Measurements from ENCODE around the gene PLEKHA8. TPM values are rescaled to one million over a fixed set of nuclear protein-coding genes. Genes with fewer than 3 reads are reported as not detected.

Gene PLEKHA8
- total and polyA plus RNA-seq, 10 of the 15 experiments (the other 5 are each of a cell fraction or from before 2014, with no cell fraction given), result 1.1 to 13.2 (median 5.7) TPM

- FAIRE-seq, result no peak
- ChIA-PET SMC1A (ENCODE audit: uncharacterized antibody, unreplicated experiment) (interaction anchor here (0.9 to 1.3 kb wide), 4 partner anchors 9 to 30 kb away, joined by 3 read pairs; no protein-coding TSS in a partner anchor), CTCF (interaction anchor here (1.2 kb wide), 1 partner anchor 9 kb away, joined by 4 read pairs; no protein-coding TSS in a partner anchor), RAD21 (ENCODE audit: unreplicated experiment) (no interaction called here), POLR2A (interaction anchor here (0.5 kb wide), 1 partner anchor 92 kb away, joined by 3 read pairs; no protein-coding TSS in a partner anchor)
- intact Hi-C loops (cut with micrococcal nuclease; ENCODE audit: unreplicated experiment) (no loop called here), in situ Hi-C loops (cut with MboI) (no loop called here)
- TF ChIP-seq RUNX3 (IDR thresholded peaks at IDR 0.05; ENCODE audit: low read length), result no peak
- no peak for TF ChIP-seq REST (IDR thresholded peaks at IDR 0.05; ENCODE audit: low read depth, low read length)
- no peak for TF ChIP-seq SMAD1 (IDR thresholded peaks at IDR 0.05; ENCODE audit: low read depth, partially characterized antibody)
- no peak for TF ChIP-seq LARP7 (IDR thresholded peaks at IDR 0.05)
- no peak for TF ChIP-seq CHD4 (IDR thresholded peaks at IDR 0.05)
- TF ChIP-seq TARDBP (IDR thresholded peaks at IDR 0.05; ENCODE audit: borderline replicate concordance), result no peak
- no peak for TF ChIP-seq RBBP5 (conservative IDR thresholded peaks at IDR 0.05)
- TF ChIP-seq CREM (IDR thresholded peaks at IDR 0.05; ENCODE audit: low read depth), result no peak
- no peak for TF ChIP-seq SUZ12 (IDR thresholded peaks at IDR 0.05; ENCODE audit: unreplicated experiment)
- no peak for TF ChIP-seq ZBED1 (IDR thresholded peaks at IDR 0.05; ENCODE audit: borderline replicate concordance)
- H3K27me3 ChIP-seq (replicated peaks in 1 of 2; ENCODE audit: control insufficient read depth in 2 of 2, insufficient read depth in 2 of 2, low read length in 1 of 2), result no peaks in the 10 kb centered on the region; a peak in 1 of 4 replicates
- no peak overlapping the region for H3K4me2 ChIP-seq (ENCODE audit: control insufficient read depth, insufficient read depth)
- H3K9ac ChIP-seq (ENCODE audit: control insufficient read depth, insufficient read depth, low read length), result no peak overlapping the region
- no peak overlapping the region for H2AFZ ChIP-seq (ENCODE audit: control insufficient read depth, low read depth, low read length)
- no peak overlapping the region for H3K4me3 ChIP-seq
- H3K27ac ChIP-seq (ENCODE audit: control insufficient read depth, insufficient read depth), result no peak overlapping the region
- no peak for DNase-seq (ENCODE audit: low read depth, low spot score)
- H3K9me3 ChIP-seq (replicated peaks; ENCODE audit: control insufficient read depth, insufficient read depth, low read length), result no peaks in the 10 kb centered on the region
- H3K4me1 ChIP-seq (ENCODE audit: control insufficient read depth, insufficient read depth, low read length), result peaks cover 14% of the 10 kb centered on the region
- 72% methylated on average over 8 of the region's 8 CpGs for WGBS (ENCODE audit: insufficient coverage, insufficient replicate concordance, low lambda C conversion rate, missing lambda C conversion rate)
- ATAC-seq, result no peak
- H3K79me2 ChIP-seq (ENCODE audit: control insufficient read depth, insufficient read depth, low read length), result no peaks in the 10 kb centered on the region
- H3K36me3 ChIP-seq (ENCODE audit: control insufficient read depth in 2 of 2, insufficient read depth in 2 of 2, low read length in 1 of 2), result no peaks in the 10 kb centered on the region
- no TSS peak for BruUV-seq (replicated peaks)
- no peaks in the 10 kb centered on the region for H4K20me1 ChIP-seq (ENCODE audit: control insufficient read depth, insufficient read depth)
These were observed 127.3 kb downstream of the PLEKHA8 start for GRCh38 chr7:30155481-30155880.
